Endothelial cell of umbilical vein (primary cell): ENCODE data around the gene SETD3.

ENCODE experiments used
- EZH2 ChIP-seq: IDR thresholded peaks from 2 replicates; pipeline ENCODE4 v1.6.1; 2012; ENCODE audit warnings: borderline replicate concordance, low read depth, mild to moderate bottlenecking, moderate library complexity, low read length, inconsistent platforms; ENCODE audit not compliant: severe bottlenecking
- FOS ChIP-seq: IDR thresholded peaks from 2 replicates; pipeline ENCODE4 v1.6.1; 2011; ENCODE audit warnings: mild to moderate bottlenecking, low read length, moderate library complexity, borderline replicate concordance; ENCODE audit not compliant: insufficient read depth
- GATA2 ChIP-seq: IDR thresholded peaks from 2 replicates; pipeline ENCODE4 v1.7.0; 2011; ENCODE audit warnings: low read depth, mild to moderate bottlenecking, moderate library complexity, mixed read lengths, low read length; ENCODE audit not compliant: insufficient read length, insufficient read depth
- POLR2A ChIP-seq: IDR thresholded peaks from 2 replicates; pipeline ENCODE4 v1.6.1; 2012; ENCODE audit warnings: low read depth, mild to moderate bottlenecking, control low read depth, low read length
- POLR2AphosphoS5 ChIP-seq: IDR thresholded peaks from 2 replicates; pipeline ENCODE4 v1.6.1; 2012; ENCODE audit warnings: low read depth, mild to moderate bottlenecking, control low read depth, low read length, moderate library complexity; ENCODE audit not compliant: insufficient read depth
- TF ChIP-seq, protein P1 (sequence below), 2 donors: IDR thresholded peaks; 1 replicate in 1 of 2; 2 replicates in 1 of 2; pipeline ENCODE4 v1.5.1; 2011; ENCODE audit warnings: low read length in 2 of 2, mild to moderate bottlenecking in 2 of 2, moderate library complexity in 2 of 2, control low read depth in 1 of 2, inconsistent platforms in 1 of 2, low read depth in 1 of 2; ENCODE audit not compliant: insufficient read depth in 1 of 2; ENCODE audit errors: extremely low read depth in 1 of 2
- TF ChIP-seq, protein P2 (sequence below): IDR thresholded peaks from 2 replicates; pipeline ENCODE4 v1.6.1; 2011; ENCODE audit not compliant: insufficient read depth, insufficient read length

DNA sequence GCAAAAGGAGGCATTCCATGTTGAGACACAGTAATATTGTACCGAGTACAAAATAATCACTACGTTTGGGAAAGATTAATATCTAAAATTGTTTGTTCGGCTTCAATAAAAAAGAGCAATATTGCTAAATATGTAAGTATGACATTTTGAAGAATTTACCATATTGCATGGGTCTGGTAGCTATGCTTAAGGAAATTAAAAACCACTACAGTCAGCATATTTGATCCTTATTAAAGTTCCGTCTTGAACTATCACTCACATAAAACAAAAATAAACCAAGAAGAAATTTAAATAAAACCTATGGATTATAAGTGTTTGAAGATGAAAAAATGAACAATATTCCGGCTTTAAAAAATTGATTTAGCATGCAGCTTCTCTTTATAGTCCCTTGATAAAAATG is 63.8 kb downstream of the SETD3 start:
- TF ChIP-seq POLR2AphosphoS5 (no peak), FOS (no peak), EZH2 (no peak), POLR2A (no peak), GATA2 (no peak)
- TF ChIP-seq, protein P1, sequence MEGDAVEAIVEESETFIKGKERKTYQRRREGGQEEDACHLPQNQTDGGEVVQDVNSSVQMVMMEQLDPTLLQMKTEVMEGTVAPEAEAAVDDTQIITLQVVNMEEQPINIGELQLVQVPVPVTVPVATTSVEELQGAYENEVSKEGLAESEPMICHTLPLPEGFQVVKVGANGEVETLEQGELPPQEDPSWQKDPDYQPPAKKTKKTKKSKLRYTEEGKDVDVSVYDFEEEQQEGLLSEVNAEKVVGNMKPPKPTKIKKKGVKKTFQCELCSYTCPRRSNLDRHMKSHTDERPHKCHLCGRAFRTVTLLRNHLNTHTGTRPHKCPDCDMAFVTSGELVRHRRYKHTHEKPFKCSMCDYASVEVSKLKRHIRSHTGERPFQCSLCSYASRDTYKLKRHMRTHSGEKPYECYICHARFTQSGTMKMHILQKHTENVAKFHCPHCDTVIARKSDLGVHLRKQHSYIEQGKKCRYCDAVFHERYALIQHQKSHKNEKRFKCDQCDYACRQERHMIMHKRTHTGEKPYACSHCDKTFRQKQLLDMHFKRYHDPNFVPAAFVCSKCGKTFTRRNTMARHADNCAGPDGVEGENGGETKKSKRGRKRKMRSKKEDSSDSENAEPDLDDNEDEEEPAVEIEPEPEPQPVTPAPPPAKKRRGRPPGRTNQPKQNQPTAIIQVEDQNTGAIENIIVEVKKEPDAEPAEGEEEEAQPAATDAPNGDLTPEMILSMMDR (IDR thresholded peaks at IDR 0.05; ENCODE audit: extremely low read depth in 1 of 2, insufficient read depth in 1 of 2, low read depth in 1 of 2, low read length in 2 of 2), result no peak
- TF ChIP-seq, protein P2, sequence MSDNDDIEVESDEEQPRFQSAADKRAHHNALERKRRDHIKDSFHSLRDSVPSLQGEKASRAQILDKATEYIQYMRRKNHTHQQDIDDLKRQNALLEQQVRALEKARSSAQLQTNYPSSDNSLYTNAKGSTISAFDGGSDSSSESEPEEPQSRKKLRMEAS, result no peak
